ENCODE data around the gene DKC1. TPM values are rescaled to one million over a fixed set of nuclear protein-coding genes. Genes with fewer than 3 reads are reported as not detected.

Gene DKC1
- total RNA-seq, 1 experiment from 2014 or later: 123 TPM

DNA sequence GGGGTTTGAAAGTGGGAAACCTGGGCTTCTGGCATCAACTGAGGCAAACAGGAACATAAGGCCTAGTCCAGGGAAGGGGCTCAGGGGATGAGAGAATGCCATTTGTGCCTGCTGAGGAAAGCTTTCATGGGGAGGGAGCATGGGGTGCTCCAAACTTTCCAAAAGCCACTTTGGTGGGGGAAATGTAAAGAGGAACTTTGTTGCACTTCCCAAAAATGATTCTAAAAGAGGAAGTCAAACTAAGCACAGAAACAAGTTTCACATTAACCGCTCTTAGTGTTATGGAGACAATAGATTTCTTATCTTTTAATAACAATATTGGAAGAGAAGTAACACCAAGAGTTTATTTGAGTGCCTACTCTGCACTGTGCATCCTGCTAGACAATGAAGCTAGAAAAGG, 44.0 kb upstream of the DKC1 start:
- no peaks in the 10 kb centered on the region for H3K9me2 ChIP-seq (ENCODE audit: insufficient read depth)
- no peaks in the 10 kb centered on the region for H3K9me3 ChIP-seq (ENCODE audit: control insufficient read depth in 1 of 2, insufficient read depth in 1 of 2, low read depth in 1 of 2, low read length in 2 of 2)
- H3K36me3 ChIP-seq (ENCODE audit: control insufficient read depth in 1 of 2, insufficient read depth in 2 of 2, low read length in 2 of 2): no peaks in the 10 kb centered on the region
- BruUV-seq (replicated peaks): no TSS peak
- H3K4me2 ChIP-seq (ENCODE audit: low read length): no peak overlapping the region
- no peak overlapping the region for H3K27ac ChIP-seq (ENCODE audit: low read depth, low read length)
- DNase-seq (ENCODE audit: low read depth, low spot score) (no peak), ATAC-seq (no peak)
- no peak overlapping the region for H3K9ac ChIP-seq (ENCODE audit: low read length)
- H3K4me3 ChIP-seq (replicated peaks in 1 of 2; ENCODE audit: low read depth in 1 of 2, low read length in 2 of 2): no peak overlapping the region
- TF ChIP-seq JUND (IDR thresholded peaks at IDR 0.05): no peak
- no peak for TF ChIP-seq SIN3A (IDR thresholded peaks at IDR 0.05; ENCODE audit: low read depth)
- no peak for TF ChIP-seq CBX3 (IDR thresholded peaks at IDR 0.05; ENCODE audit: low read depth)
- TF ChIP-seq SRF (IDR thresholded peaks at IDR 0.05; ENCODE audit: low read depth): no peak
- no peak for TF ChIP-seq CTCF (IDR thresholded peaks at IDR 0.05 in 2 of 3, conservative IDR thresholded peaks at IDR 0.05 in 1 of 3; ENCODE audit: borderline replicate concordance in 1 of 3, insufficient read depth in 1 of 3, low read depth in 2 of 3, low read length in 2 of 3)
- TF ChIP-seq, protein P1, sequence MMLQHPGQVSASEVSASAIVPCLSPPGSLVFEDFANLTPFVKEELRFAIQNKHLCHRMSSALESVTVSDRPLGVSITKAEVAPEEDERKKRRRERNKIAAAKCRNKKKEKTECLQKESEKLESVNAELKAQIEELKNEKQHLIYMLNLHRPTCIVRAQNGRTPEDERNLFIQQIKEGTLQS (IDR thresholded peaks at IDR 0.05): no peak
- no peak for TF ChIP-seq ZFX (IDR thresholded peaks at IDR 0.05)
- TF ChIP-seq EGR1 (IDR thresholded peaks at IDR 0.05; ENCODE audit: low read depth): no peak
- no peaks in the 10 kb centered on the region for H3K4me1 ChIP-seq (ENCODE audit: control insufficient read depth in 1 of 2, insufficient read depth in 2 of 2, low read length in 2 of 2)
- no peaks in the 10 kb centered on the region for H3K79me2 ChIP-seq (ENCODE audit: insufficient read depth, low read length)
- H4K20me1 ChIP-seq (ENCODE audit: insufficient read depth): no peaks in the 10 kb centered on the region
- intact Hi-C loops (cut with micrococcal nuclease): loop anchor here (10.0 kb wide), 1 partner anchor 126 kb away; no protein-coding TSS in a partner anchor
- ChIA-PET RAD21 (ENCODE audit: low non-redundant PET in 1 of 2, low total read pairs in 2 of 2, uncharacterized antibody in 2 of 2, unreplicated experiment in 2 of 2) (no interaction called here), CTCF (interaction anchor here (1.1 kb wide), 1 partner anchor 30 kb away, joined by 3 read pairs; no protein-coding TSS in a partner anchor), POLR2A (no interaction called here)
- H2AFZ ChIP-seq (ENCODE audit: low read depth, low read length, poor library complexity, severe bottlenecking): no peak overlapping the region
- H3K27me3 ChIP-seq (ENCODE audit: insufficient read depth, low read length): no peaks in the 10 kb centered on the region

- POLR2A ChIA-PET: no interaction called here
- Histone ChIP-seq H2AFZ (ENCODE audit: low read depth, low read length, poor library complexity, severe bottlenecking) (no peak overlapping the region), H3K4me2 (ENCODE audit: low read length) (no peak overlapping the region), H3K27ac (ENCODE audit: low read depth, low read length) (no peak overlapping the region), H3K9me3 (ENCODE audit: control insufficient read depth in 1 of 2, insufficient read depth in 1 of 2, low read depth in 1 of 2, low read length in 2 of 2) (no peaks in the 10 kb centered on the region), H3K4me3 (replicated peaks in 1 of 2; ENCODE audit: low read depth in 1 of 2, low read length in 2 of 2) (no peak overlapping the region), H3K79me2 (ENCODE audit: insufficient read depth, low read length) (no peaks in the 10 kb centered on the region), H4K20me1 (ENCODE audit: insufficient read depth) (no peaks in the 10 kb centered on the region), H3K9ac (ENCODE audit: low read length) (no peak overlapping the region), H3K4me1 (ENCODE audit: control insufficient read depth in 1 of 2, insufficient read depth in 2 of 2, low read length in 2 of 2) (no peaks in the 10 kb centered on the region), H3K36me3 (ENCODE audit: control insufficient read depth in 1 of 2, insufficient read depth in 2 of 2, low read length in 2 of 2) (no peaks in the 10 kb centered on the region), H3K9me2 (ENCODE audit: insufficient read depth) (no peaks in the 10 kb centered on the region), H3K27me3 (ENCODE audit: insufficient read depth, low read length) (no peaks in the 10 kb centered on the region)
- RAD21 ChIA-PET (ENCODE audit: low non-redundant PET in 1 of 2, low total read pairs in 2 of 2, uncharacterized antibody in 2 of 2, unreplicated experiment in 2 of 2): no interaction called here
- TF ChIP-seq POLR2AphosphoS5 (IDR thresholded peaks at IDR 0.05; ENCODE audit: low read depth, low read length) (no peak), YY1 (IDR thresholded peaks at IDR 0.05; ENCODE audit: extremely low read depth, insufficient replicate concordance, low read depth, low read length) (no peak), CEBPB (IDR thresholded peaks at IDR 0.05; ENCODE audit: low read depth) (no peak), TCF7L2 (IDR thresholded peaks at IDR 0.05; ENCODE audit: borderline replicate concordance, extremely low read depth, insufficient read depth, insufficient read length) (no peak), SIN3A (IDR thresholded peaks at IDR 0.05; ENCODE audit: low read depth) (no peak), JUND (IDR thresholded peaks at IDR 0.05) (no peak), ZNF274 (IDR thresholded peaks at IDR 0.05; ENCODE audit: low read depth, low read length) (no peak), FOSL1 (IDR thresholded peaks at IDR 0.05; ENCODE audit: low read depth) (no peak)
- TF ChIP-seq, protein P2, sequence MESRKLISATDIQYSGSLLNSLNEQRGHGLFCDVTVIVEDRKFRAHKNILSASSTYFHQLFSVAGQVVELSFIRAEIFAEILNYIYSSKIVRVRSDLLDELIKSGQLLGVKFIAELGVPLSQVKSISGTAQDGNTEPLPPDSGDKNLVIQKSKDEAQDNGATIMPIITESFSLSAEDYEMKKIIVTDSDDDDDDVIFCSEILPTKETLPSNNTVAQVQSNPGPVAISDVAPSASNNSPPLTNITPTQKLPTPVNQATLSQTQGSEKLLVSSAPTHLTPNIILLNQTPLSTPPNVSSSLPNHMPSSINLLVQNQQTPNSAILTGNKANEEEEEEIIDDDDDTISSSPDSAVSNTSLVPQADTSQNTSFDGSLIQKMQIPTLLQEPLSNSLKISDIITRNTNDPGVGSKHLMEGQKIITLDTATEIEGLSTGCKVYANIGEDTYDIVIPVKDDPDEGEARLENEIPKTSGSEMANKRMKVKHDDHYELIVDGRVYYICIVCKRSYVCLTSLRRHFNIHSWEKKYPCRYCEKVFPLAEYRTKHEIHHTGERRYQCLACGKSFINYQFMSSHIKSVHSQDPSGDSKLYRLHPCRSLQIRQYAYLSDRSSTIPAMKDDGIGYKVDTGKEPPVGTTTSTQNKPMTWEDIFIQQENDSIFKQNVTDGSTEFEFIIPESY (IDR thresholded peaks at IDR 0.05; ENCODE audit: extremely low read depth, insufficient replicate concordance, low read length): no peak
- TF ChIP-seq, protein P1 (IDR thresholded peaks at IDR 0.05): no peak
- no TSS peak for BruUV-seq (replicated peaks)
- DNase-seq (ENCODE audit: low read depth, low spot score) (no peak), ATAC-seq (no peak)
- CTCF ChIA-PET: interaction anchor here (1.1 kb wide), 1 partner anchor 30 kb away, joined by 3 read pairs; no protein-coding TSS in a partner anchor
- intact Hi-C loops (cut with micrococcal nuclease): loop anchor here (10.0 kb wide), 1 partner anchor 126 kb away; no protein-coding TSS in a partner anchor
Measured at GRCh38 chrX:154719132-154719675, 43.5 kb upstream of the DKC1 start.

All from HCT116 (cell line).